Mesenchymal stem cell (in vitro differentiated cells and primary cell): ENCODE measurements around the gene TSPAN2.

Source experiments
- DNase-seq: peaks from one replicate; pipeline ENCODE4 v3.0.0-alpha.2; 2013
- H2AFZ ChIP-seq: one replicate; pipeline ENCODE4 v1.6.1; 2013; ENCODE audit warnings: low read depth, mild to moderate bottlenecking, control low read depth, inconsistent platforms, low read length, moderate library complexity
- H2AK5ac ChIP-seq: 2 replicates; pipeline ENCODE4 v1.6.1; 2013; ENCODE audit warnings: low read length, moderate library complexity, mild to moderate bottlenecking, inconsistent platforms; ENCODE audit not compliant: severe bottlenecking
- H2BK120ac ChIP-seq: one replicate; pipeline ENCODE4 v1.6.1; 2013; ENCODE audit warnings: low read depth, mild to moderate bottlenecking, inconsistent platforms, low read length, moderate library complexity
- H2BK12ac ChIP-seq, 2 experiments: one replicate each; pipeline ENCODE4 v1.6.1; 2013; ENCODE audit warnings: inconsistent platforms in 2 of 2, low read length in 2 of 2, mild to moderate bottlenecking in 2 of 2, moderate library complexity in 2 of 2, control low read depth in 1 of 2
- H2BK15ac ChIP-seq: one replicate; pipeline ENCODE4 v1.6.1; 2013; ENCODE audit warnings: mild to moderate bottlenecking, low read depth, inconsistent platforms; ENCODE audit not compliant: poor library complexity, severe bottlenecking
- H2BK5ac ChIP-seq: 2 replicates; pipeline ENCODE4 v1.6.1; 2013; ENCODE audit warnings: low read depth, mild to moderate bottlenecking, low read length, control low read depth, inconsistent platforms; ENCODE audit not compliant: poor library complexity, severe bottlenecking
- H3K14ac ChIP-seq, 2 experiments: one replicate each; pipeline ENCODE4 v1.6.1; 2013; ENCODE audit warnings: inconsistent platforms in 2 of 2, low read length in 2 of 2, control low read depth in 1 of 2, mild to moderate bottlenecking in 1 of 2, moderate library complexity in 1 of 2
- H3K18ac ChIP-seq, 2 experiments: one replicate each; pipeline ENCODE4 v1.6.1; 2013; ENCODE audit warnings: inconsistent platforms in 2 of 2, low read length in 2 of 2, control low read depth in 1 of 2, low read depth in 1 of 2, mild to moderate bottlenecking in 1 of 2
- H3K23ac ChIP-seq, 2 experiments: one replicate each; pipeline ENCODE4 v1.6.1; 2013; ENCODE audit warnings: inconsistent platforms in 2 of 2, low read length in 2 of 2, mild to moderate bottlenecking in 2 of 2, moderate library complexity in 2 of 2, control low read depth in 1 of 2
- H3K27ac ChIP-seq: 2 replicates; pipeline ENCODE4 v1.5.1; 2013; ENCODE audit warnings: mild to moderate bottlenecking, moderate library complexity, low read length, control low read depth, inconsistent platforms; ENCODE audit not compliant: poor library complexity, severe bottlenecking
- H3K27me3 ChIP-seq, 2 experiments: 2 replicates each; pipeline versions ENCODE4 v1.6.1 to v1.7.0; 2013; ENCODE audit warnings: low read length in 2 of 2, mild to moderate bottlenecking in 2 of 2, moderate library complexity in 2 of 2, control low read depth in 1 of 2, inconsistent platforms in 1 of 2; ENCODE audit not compliant: control insufficient read depth in 1 of 2, insufficient read depth in 1 of 2
- H3K36me3 ChIP-seq, 2 experiments: 2 replicates each; pipeline versions ENCODE4 v1.6.1 to v1.7.0; 2013; ENCODE audit warnings: low read length in 2 of 2, control low read depth in 1 of 2, inconsistent platforms in 1 of 2, low read depth in 1 of 2, mild to moderate bottlenecking in 1 of 2; ENCODE audit not compliant: insufficient read depth in 2 of 2, control insufficient read depth in 1 of 2
- H3K4ac ChIP-seq, 2 experiments: one replicate each; pipeline ENCODE4 v1.6.1; 2013; ENCODE audit warnings: inconsistent platforms in 2 of 2, low read length in 2 of 2, mild to moderate bottlenecking in 2 of 2, moderate library complexity in 2 of 2, control low read depth in 1 of 2, low read depth in 1 of 2
- H3K4me1 ChIP-seq: 2 replicates; pipeline ENCODE4 v1.6.1; 2013; ENCODE audit warnings: low read depth, low read length, control low read depth; ENCODE audit not compliant: control insufficient read depth, insufficient read depth
- H3K4me2 ChIP-seq: 2 replicates; pipeline ENCODE4 v1.6.1; 2013; ENCODE audit warnings: low read length, mild to moderate bottlenecking, inconsistent platforms; ENCODE audit not compliant: poor library complexity, severe bottlenecking
- H3K4me3 ChIP-seq, 2 experiments: 2 replicates each; pipeline versions ENCODE4 v1.5.1 to v1.7.0; 2013; ENCODE audit warnings: low read length in 2 of 2, mild to moderate bottlenecking in 2 of 2, control low read depth in 1 of 2, low read depth in 1 of 2; ENCODE audit not compliant: insufficient read depth in 1 of 2
- H3K79me1 ChIP-seq: replicated peaks from 2 replicates; pipeline ENCODE4 v1.6.1; 2013; ENCODE audit warnings: mild to moderate bottlenecking, control low read depth, low read length, inconsistent platforms; ENCODE audit not compliant: poor library complexity, severe bottlenecking
- H3K9ac ChIP-seq: 2 replicates; pipeline ENCODE4 v1.7.0; 2013; ENCODE audit warnings: mild to moderate bottlenecking, low read length, moderate library complexity
- H3K9me3 ChIP-seq: 2 replicates; pipeline ENCODE4 v1.7.0; 2013; ENCODE audit warnings: mild to moderate bottlenecking, low read length; ENCODE audit not compliant: control insufficient read depth
- H4K8ac ChIP-seq: one replicate; pipeline ENCODE4 v1.6.1; 2013; ENCODE audit warnings: inconsistent platforms, mild to moderate bottlenecking, low read length, moderate library complexity
- H4K91ac ChIP-seq: one replicate; pipeline ENCODE4 v1.6.1; 2013; ENCODE audit warnings: mild to moderate bottlenecking, low read length, inconsistent platforms
- WGBS: methylation state at CpG from one replicate; pipeline ENCODE4 v1.1.7; 2013; ENCODE audit warnings: mixed read lengths; 5-methylcytosine and 5-hydroxymethylcytosine counted together

The TSPAN2 gene

DNA sequence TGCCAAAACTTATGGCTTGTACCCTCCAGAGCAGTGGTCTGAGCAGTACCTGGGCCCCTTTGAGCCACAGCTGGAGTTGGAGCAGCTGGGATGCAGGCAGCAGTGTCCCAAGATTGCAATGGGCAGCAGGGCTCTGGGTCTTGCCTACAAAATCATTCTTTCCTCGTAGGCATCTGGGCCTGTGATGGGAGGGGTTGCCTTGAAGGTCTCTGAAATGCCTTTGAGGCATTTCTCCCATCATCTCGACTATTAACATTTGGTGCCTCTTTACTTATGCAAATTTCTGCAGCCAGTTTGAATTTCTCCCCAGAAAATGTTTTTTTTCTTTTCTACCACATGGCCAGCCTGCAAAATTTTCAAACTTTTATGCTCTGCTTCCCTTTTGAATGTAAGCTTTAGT is 31.0 kb upstream of the TSPAN2 start:
- H3K4me2 ChIP-seq: no peak overlapping the region
- no peak overlapping the region for H4K91ac ChIP-seq
- no peak overlapping the region for H2AFZ ChIP-seq
- H3K36me3 ChIP-seq: no peaks in the 10 kb centered on the region
- no peak overlapping the region for H3K27ac ChIP-seq
- no peak overlapping the region for H3K14ac ChIP-seq
- H2BK5ac ChIP-seq: no peak overlapping the region
- no peak overlapping the region for H3K4ac ChIP-seq
- no peak for DNase-seq
- no peak overlapping the region for H4K8ac ChIP-seq
- no peaks in the 10 kb centered on the region for H3K79me1 ChIP-seq
- no peak overlapping the region for H3K4me3 ChIP-seq
- no peak overlapping the region for H2BK120ac ChIP-seq
- peaks cover 49% of the 10 kb centered on the region for H3K9me3 ChIP-seq
- no peaks in the 10 kb centered on the region for H3K27me3 ChIP-seq
- H2BK12ac ChIP-seq: no peak overlapping the region
- H3K18ac ChIP-seq: no peak overlapping the region
- no peak overlapping the region for H3K23ac ChIP-seq
- peaks cover 2% of the 10 kb centered on the region for H3K4me1 ChIP-seq
- H2BK15ac ChIP-seq: no peak overlapping the region
- 42% methylated on average over 2 of the region's 2 CpGs for WGBS
- no peak overlapping the region for H2AK5ac ChIP-seq
- no peak overlapping the region for H3K9ac ChIP-seq

DNA sequence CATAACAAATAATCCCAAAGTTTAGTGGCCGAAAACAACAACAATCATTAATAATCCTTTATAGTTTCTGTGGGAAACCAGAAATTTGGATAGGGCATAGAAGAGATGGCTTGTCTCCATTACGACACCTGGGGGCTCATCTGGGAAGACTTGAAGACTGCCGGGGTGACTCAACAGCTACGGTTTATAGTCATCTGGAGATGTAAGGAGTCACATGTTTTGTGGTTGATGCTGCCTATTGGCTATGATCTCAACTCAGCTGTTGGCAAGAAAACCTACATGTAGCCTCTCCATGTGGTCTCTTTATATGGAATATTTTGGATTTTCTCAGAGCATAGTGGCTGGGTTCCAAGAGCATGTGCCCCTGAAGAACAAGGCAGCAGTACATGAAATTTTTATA is 29.3 kb upstream of the TSPAN2 start:
- Histone ChIP-seq H3K9me3 (peaks cover 42% of the 10 kb centered on the region), H3K23ac (no peak overlapping the region), H2BK5ac (no peak overlapping the region), H3K4me1 (peaks cover 13% of the 10 kb centered on the region), H3K9ac (no peak overlapping the region), H2AFZ (no peak overlapping the region), H3K79me1 (no peaks in the 10 kb centered on the region), H2BK120ac (no peak overlapping the region), H2BK12ac (no peak overlapping the region), H3K36me3 (no peaks in the 10 kb centered on the region), H3K27me3 (no peaks in the 10 kb centered on the region), H3K18ac (no peak overlapping the region), H4K91ac (no peak overlapping the region), H3K4ac (no peak overlapping the region), H2BK15ac (no peak overlapping the region), H3K4me2 (no peak overlapping the region), H3K4me3 (no peak overlapping the region), H4K8ac (no peak overlapping the region), H3K14ac (no peak overlapping the region), H2AK5ac (no peak overlapping the region), H3K27ac (no peak overlapping the region)
- DNase-seq: no peak
- WGBS: 93% methylated on average over 3 of the region's 4 CpGs

DNA sequence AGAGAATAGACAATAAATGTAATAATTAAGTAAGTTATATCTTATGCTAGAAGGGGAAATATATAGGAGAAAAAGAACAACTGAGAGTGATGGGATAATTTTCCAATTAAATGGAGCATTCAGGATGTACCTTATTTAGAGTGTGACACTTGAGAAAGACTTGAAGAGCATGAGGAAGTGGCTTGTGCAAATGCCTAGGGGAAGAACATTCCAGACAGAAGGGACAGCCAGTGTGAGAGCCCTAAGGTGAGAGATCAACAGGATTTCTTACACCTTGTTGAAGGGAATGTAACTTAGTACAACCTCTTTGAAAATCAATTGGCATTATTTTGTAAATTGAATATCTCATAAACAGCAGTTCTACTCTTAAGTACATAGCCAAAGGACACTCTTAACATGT is 28.8 kb upstream of the TSPAN2 start:
- H3K23ac ChIP-seq: no peak overlapping the region
- H2BK5ac ChIP-seq: no peak overlapping the region
- H3K4me2 ChIP-seq: no peak overlapping the region
- peaks cover 13% of the 10 kb centered on the region for H3K4me1 ChIP-seq
- DNase-seq: no peak
- no peak overlapping the region for H2BK15ac ChIP-seq
- H3K79me1 ChIP-seq: no peaks in the 10 kb centered on the region
- no peak overlapping the region for H2AFZ ChIP-seq
- H4K8ac ChIP-seq: no peak overlapping the region
- H3K27ac ChIP-seq: no peak overlapping the region
- H3K18ac ChIP-seq: no peak overlapping the region
- peaks cover 37% of the 10 kb centered on the region for H3K9me3 ChIP-seq
- no peak overlapping the region for H3K14ac ChIP-seq
- H4K91ac ChIP-seq: no peak overlapping the region
- H3K36me3 ChIP-seq: no peaks in the 10 kb centered on the region
- no peak overlapping the region for H2BK120ac ChIP-seq
- no peak overlapping the region for H3K4ac ChIP-seq
- H2AK5ac ChIP-seq: no peak overlapping the region
- no peaks in the 10 kb centered on the region for H3K27me3 ChIP-seq
- H3K9ac ChIP-seq: no peak overlapping the region
- H3K4me3 ChIP-seq: no peak overlapping the region
- no peak overlapping the region for H2BK12ac ChIP-seq

DNA sequence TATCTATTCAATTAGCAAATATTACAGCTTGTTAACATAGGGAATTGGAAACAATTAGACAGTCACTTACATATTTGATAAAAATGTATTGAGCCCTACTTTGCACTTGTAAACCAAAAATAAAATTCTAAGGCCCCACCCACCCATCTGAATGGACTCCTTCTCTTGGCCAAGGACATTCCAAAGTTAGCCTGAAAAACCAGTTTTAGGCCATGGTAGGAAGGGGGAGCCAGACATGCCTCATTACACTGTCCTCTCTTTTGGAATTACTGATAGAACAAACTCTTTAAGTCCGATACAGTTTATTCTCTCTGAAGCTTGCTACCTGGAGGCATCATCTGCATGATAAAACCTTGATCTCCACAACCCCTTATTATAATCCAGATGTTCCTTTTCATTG is 28.0 kb upstream of the TSPAN2 start:
- Histone ChIP-seq H2AFZ (no peak overlapping the region), H3K9me3 (peaks cover 31% of the 10 kb centered on the region), H2BK15ac (no peak overlapping the region), H2BK12ac (no peak overlapping the region), H3K27ac (no peak overlapping the region), H3K79me1 (no peaks in the 10 kb centered on the region), H4K8ac (no peak overlapping the region), H3K4me3 (no peak overlapping the region), H3K36me3 (no peaks in the 10 kb centered on the region), H3K9ac (no peak overlapping the region), H4K91ac (no peak overlapping the region), H2BK120ac (no peak overlapping the region), H2AK5ac (no peak overlapping the region), H3K4ac (no peak overlapping the region), H2BK5ac (no peak overlapping the region), H3K4me1 (peaks cover 13% of the 10 kb centered on the region), H3K23ac (no peak overlapping the region), H3K27me3 (no peaks in the 10 kb centered on the region), H3K18ac (no peak overlapping the region), H3K4me2 (no peak overlapping the region), H3K14ac (no peak overlapping the region)
- WGBS: 98% methylated on average over 1 of the region's 1 CpG
- no peak for DNase-seq
